Endodermal cell (in vitro differentiated cells): ENCODE results near the gene MAPK8. TPM values are rescaled to one million over a fixed set of nuclear protein-coding genes. Genes with fewer than 3 reads are reported as not detected.
A peak's percentile ranks its signal among the peaks of the same experiment; 100 is the strongest.
"Not testable (repeated sequence)": the region's sequence is repeated elsewhere in the genome, so short reads cannot be mapped to it uniquely, and the experiment has no call there.

Source experiments
- DNase-seq: peaks from one replicate; pipeline ENCODE4 v3.0.0-alpha.2; 2017
- H3K27ac ChIP-seq: 2 replicates; pipeline ENCODE4 v1.5.1; 2013; ENCODE audit warnings: mild to moderate bottlenecking, low read depth, low read length, moderate library complexity
- H3K27me3 ChIP-seq: 2 replicates; pipeline ENCODE4 v1.6.1; 2013; ENCODE audit warnings: mild to moderate bottlenecking, low read length, moderate library complexity; ENCODE audit not compliant: insufficient read depth, control insufficient read depth, poor library complexity, severe bottlenecking
- H3K36me3 ChIP-seq: 2 replicates; pipeline ENCODE4 v1.7.0; 2013; ENCODE audit warnings: mild to moderate bottlenecking, low read length, moderate library complexity; ENCODE audit not compliant: control insufficient read depth, insufficient read depth
- H3K4me1 ChIP-seq: one replicate; pipeline ENCODE4 v1.7.0; 2013; ENCODE audit warnings: low read length; ENCODE audit not compliant: control insufficient read depth, insufficient read depth
- H3K4me3 ChIP-seq: 2 replicates; pipeline ENCODE4 v1.5.1; 2013; ENCODE audit warnings: mild to moderate bottlenecking, low read length, moderate library complexity
- H3K9ac ChIP-seq: 2 replicates; pipeline ENCODE4 v1.6.1; 2013; ENCODE audit warnings: mild to moderate bottlenecking, low read length, moderate library complexity; ENCODE audit not compliant: poor library complexity, severe bottlenecking; ENCODE audit errors: extremely low read depth
- H3K9me3 ChIP-seq: 2 replicates; pipeline ENCODE4 v1.6.1; 2013; ENCODE audit warnings: mild to moderate bottlenecking, low read length, moderate library complexity; ENCODE audit not compliant: control insufficient read depth
- H3K27ac Mint-ChIP-seq: 2 replicates; pipeline ENCODE4 v1.8.0; 2020; ENCODE audit warnings: mixed read lengths
- H3K27me3 Mint-ChIP-seq: 2 replicates; pipeline ENCODE4 v1.8.0; 2021; ENCODE audit warnings: mild to moderate bottlenecking, mixed read lengths; ENCODE audit not compliant: insufficient read depth
- H3K36me3 Mint-ChIP-seq: 2 replicates; pipeline ENCODE4 v1.8.0; 2020; ENCODE audit warnings: low read depth, mixed read lengths
- H3K4me1 Mint-ChIP-seq: 2 replicates; pipeline ENCODE4 v1.8.0; 2020; ENCODE audit warnings: mixed read lengths
- H3K4me3 Mint-ChIP-seq: 2 replicates; pipeline ENCODE4 v1.8.0; 2020; ENCODE audit warnings: mild to moderate bottlenecking, moderate library complexity, mixed read lengths
- H3K9me3 Mint-ChIP-seq: 2 replicates; pipeline ENCODE4 v1.8.0; 2020; ENCODE audit warnings: mild to moderate bottlenecking, mixed read lengths
- WGBS, 2 experiments: methylation state at CpG; one replicate each; pipeline versions ENCODE4 v1.1.5 to v1.1.7; 2013; ENCODE audit warnings: missing lambda C conversion rate in 2 of 2, mixed read lengths in 1 of 2; ENCODE audit not compliant: insufficient coverage in 1 of 2, insufficient read length in 1 of 2; 5-methylcytosine and 5-hydroxymethylcytosine counted together
- total RNA-seq, 2 donors: library from RNA; stranded (reverse); fragmentation: NEBNext Ultra II Directional in 1 of 2; extraction: Animal tissue kit (Norgen Biotek cat#: 25700) in 1 of 2; gene quantifications; 2 replicates in 1 of 2; 3 replicates in 1 of 2; pipeline ENCODE4 v1.2.1, GENCODE V29; 2021
- TF ChIP-seq, protein P1 (sequence below): fragments of 200-600 bp; sonication (generic); conservative IDR thresholded peaks from 2 replicates; pipeline ENCODE4 v1.5.0; 2021; ENCODE audit warnings: antibody characterized with exemption, mild to moderate bottlenecking

The MAPK8 gene
- total RNA-seq, 2 donors from 2014 or later, result 84.2 to 146 TPM

GRCh38 chr10:48417374-48417773, 110.9 kb downstream of the MAPK8 start:
- Mint-ChIP-seq H3K27ac (peak overlapping the region; percentile 52), H3K9me3 (peaks cover 5% of the 10 kb centered on the region), H3K36me3 (peaks cover 26% of the 10 kb centered on the region), H3K4me3 (no peak overlapping the region), H3K27me3 (no peaks in the 10 kb centered on the region), H3K4me1 (peaks cover 17% of the 10 kb centered on the region)
- Histone ChIP-seq H3K9me3 (peaks cover 7% of the 10 kb centered on the region), H3K4me3 (no peak overlapping the region), H3K27me3 (no peaks in the 10 kb centered on the region), H3K9ac (no peak overlapping the region), H3K36me3 (peaks cover 24% of the 10 kb centered on the region), H3K27ac (no peak overlapping the region), H3K4me1 (peaks cover 15% of the 10 kb centered on the region)
- WGBS, 2 experiments, result 87 to 100% methylated on average over 1 of the region's 1 CpG
- TF ChIP-seq, protein P1, sequence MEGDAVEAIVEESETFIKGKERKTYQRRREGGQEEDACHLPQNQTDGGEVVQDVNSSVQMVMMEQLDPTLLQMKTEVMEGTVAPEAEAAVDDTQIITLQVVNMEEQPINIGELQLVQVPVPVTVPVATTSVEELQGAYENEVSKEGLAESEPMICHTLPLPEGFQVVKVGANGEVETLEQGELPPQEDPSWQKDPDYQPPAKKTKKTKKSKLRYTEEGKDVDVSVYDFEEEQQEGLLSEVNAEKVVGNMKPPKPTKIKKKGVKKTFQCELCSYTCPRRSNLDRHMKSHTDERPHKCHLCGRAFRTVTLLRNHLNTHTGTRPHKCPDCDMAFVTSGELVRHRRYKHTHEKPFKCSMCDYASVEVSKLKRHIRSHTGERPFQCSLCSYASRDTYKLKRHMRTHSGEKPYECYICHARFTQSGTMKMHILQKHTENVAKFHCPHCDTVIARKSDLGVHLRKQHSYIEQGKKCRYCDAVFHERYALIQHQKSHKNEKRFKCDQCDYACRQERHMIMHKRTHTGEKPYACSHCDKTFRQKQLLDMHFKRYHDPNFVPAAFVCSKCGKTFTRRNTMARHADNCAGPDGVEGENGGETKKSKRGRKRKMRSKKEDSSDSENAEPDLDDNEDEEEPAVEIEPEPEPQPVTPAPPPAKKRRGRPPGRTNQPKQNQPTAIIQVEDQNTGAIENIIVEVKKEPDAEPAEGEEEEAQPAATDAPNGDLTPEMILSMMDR, result no peak
- DNase-seq, result no peak

GRCh38 chr10:48418189-48418788, 111.8 kb downstream of the MAPK8 start:
- TF ChIP-seq, protein P1, result no peak
- H3K27ac ChIP-seq, result no peak overlapping the region

DNA sequence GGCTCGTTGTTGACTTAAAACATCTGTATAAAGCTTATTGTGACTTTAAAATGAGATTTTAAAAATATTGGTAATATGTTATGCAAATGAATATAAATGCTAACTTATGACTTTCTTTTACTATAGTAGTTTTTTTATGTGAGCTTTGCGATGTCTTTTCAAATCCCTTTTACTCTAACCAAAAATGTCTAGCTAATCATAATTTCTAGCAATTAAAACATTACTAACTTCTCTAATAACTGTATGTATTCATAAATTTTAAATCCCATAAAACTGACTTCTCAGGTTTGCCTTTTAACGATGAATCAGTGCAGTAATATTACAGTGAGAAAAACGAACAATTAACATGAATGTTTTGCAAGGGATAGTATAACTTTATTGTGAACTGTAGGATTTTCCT, 113.2 kb downstream of the MAPK8 start:
- Histone ChIP-seq H3K36me3 (peaks cover 14% of the 10 kb centered on the region), H3K27me3 (no peaks in the 10 kb centered on the region), H3K4me1 (peaks cover 15% of the 10 kb centered on the region), H3K27ac (no peak overlapping the region), H3K4me3 (no peak overlapping the region), H3K9me3 (no peaks in the 10 kb centered on the region), H3K9ac (no peak overlapping the region)
- DNase-seq, result no peak
- WGBS, 2 experiments, result 97 to 100% methylated on average over 2 to 3 of the region's 4 CpGs
- Mint-ChIP-seq H3K4me3 (no peak overlapping the region), H3K9me3 (no peaks in the 10 kb centered on the region), H3K27ac (no peak overlapping the region), H3K4me1 (peaks cover 19% of the 10 kb centered on the region), H3K36me3 (peaks cover 13% of the 10 kb centered on the region), H3K27me3 (no peaks in the 10 kb centered on the region)
- TF ChIP-seq, protein P1, result no peak

More at GRCh38 chr10:48418189-48418788, 111.8 kb downstream of the MAPK8 start:
- no peaks in the 10 kb centered on the region for H3K9me3 Mint-ChIP-seq
- WGBS, 2 experiments, result 86 to 98% methylated on average over 3 to 5 of the region's 5 CpGs
- H3K27me3 Mint-ChIP-seq, result no peaks in the 10 kb centered on the region
- peak overlapping the region; percentile 11 for H3K27ac Mint-ChIP-seq
- H3K36me3 ChIP-seq, result peaks cover 15% of the 10 kb centered on the region
- peaks cover 17% of the 10 kb centered on the region for H3K36me3 Mint-ChIP-seq
- peaks cover 15% of the 10 kb centered on the region for H3K4me1 ChIP-seq
- no peak for DNase-seq
- no peaks in the 10 kb centered on the region for H3K9me3 ChIP-seq
- no peak overlapping the region for H3K4me3 Mint-ChIP-seq
- peaks cover 19% of the 10 kb centered on the region for H3K4me1 Mint-ChIP-seq
- no peak overlapping the region for H3K4me3 ChIP-seq
- no peaks in the 10 kb centered on the region for H3K27me3 ChIP-seq
- H3K9ac ChIP-seq, result no peak overlapping the region

DNA sequence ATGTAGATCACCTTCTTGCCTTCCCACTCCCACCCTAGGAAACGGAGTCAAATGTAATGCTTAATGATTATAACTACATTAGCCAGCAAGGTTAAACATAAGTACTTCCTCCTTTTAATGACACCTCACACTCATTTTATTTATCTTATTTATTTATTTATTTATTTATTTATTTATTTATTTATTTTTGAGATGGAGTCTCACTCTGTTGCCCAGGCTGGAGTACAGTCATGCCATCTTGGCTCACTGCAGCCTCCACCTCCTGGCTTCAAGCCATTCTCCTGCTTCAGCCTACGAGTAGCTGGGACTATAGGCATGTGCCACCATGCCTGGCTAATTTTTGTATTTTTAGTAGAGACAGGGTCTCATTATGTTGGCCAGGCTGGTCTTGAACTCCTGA, 115.4 kb downstream of the MAPK8 start:
- H3K9me3 Mint-ChIP-seq, H3K27ac Mint-ChIP-seq, H3K4me3 ChIP-seq, H3K9me3 ChIP-seq, H3K4me3 Mint-ChIP-seq, DNase-seq, H3K27ac ChIP-seq, H3K36me3 Mint-ChIP-seq, H3K9ac ChIP-seq, H3K27me3 ChIP-seq, H3K27me3 Mint-ChIP-seq: not testable (repeated sequence)
- Histone ChIP-seq H3K36me3 (peaks cover 14% of the 10 kb centered on the region), H3K4me1 (peaks cover 14% of the 10 kb centered on the region)
- peaks cover 14% of the 10 kb centered on the region for H3K4me1 Mint-ChIP-seq
- 98% methylated on average over 2 of the region's 2 CpGs; no CpG with 5 or more reads in 1 of the 2 experiments for WGBS, 2 experiments
